Mucosa of gallbladder (tissue), 1 donor: ENCODE data around the gene AOC2. TPM values are rescaled to one million over a fixed set of nuclear protein-coding genes. Genes with fewer than 3 reads are reported as not detected.
"Not testable (repeated sequence)": the region's sequence is repeated elsewhere in the genome, so short reads cannot be mapped to it uniquely, and the experiment has no call there.

Experiments used
- DNase-seq: peaks from one replicate; pipeline ENCODE4 v3.0.0-alpha.2; 2020; ENCODE audit warnings: low spot score
- total RNA-seq: library from RNA; stranded (reverse); gene quantifications from one replicate; pipeline ENCODE4 v1.2.1, GENCODE V29; 2021
- donor health status: DM: no; HTN: no; CAD: no.

The AOC2 gene
- total RNA-seq, 1 donor from 2014 or later = 1.4 TPM

GRCh38 chr17:42832934-42833766 lies 11.2 kb upstream of the AOC2 start, which contains the start of gene PSME3:
Gene PSME3, plus strand, starts transcription at chr17:42833397. Its CDS starts 235 bp downstream, at chr17:42833632.
- peak; percentile 91 for DNase-seq

GRCh38 chr17:42833767-42834422 lies 10.5 kb upstream of the AOC2 start:
- DNase-seq = no peak

GRCh38 chr17:42835732-42836131 lies 8.6 kb upstream of the AOC2 start:
- DNase-seq = no peak

- DNase-seq = no peak
Observed at GRCh38 chr17:42841975-42842685, 2.2 kb upstream of the AOC2 start.

GRCh38 chr17:42843358-42843934 lies 934 bp upstream of the AOC2 start:
- peak; percentile 44 for DNase-seq

- no peak for DNase-seq
Observed at GRCh38 chr17:42844761-42845555, 578 bp downstream of the AOC2 start.

GRCh38 chr17:42845556-42845917 lies 1.2 kb downstream of the AOC2 start:
- DNase-seq = no peak

GRCh38 chr17:42845918-42846593 lies 1.7 kb downstream of the AOC2 start:
- DNase-seq = no peak

- no peak for DNase-seq
Observed at GRCh38 chr17:42846594-42847280, 2.4 kb downstream of the AOC2 start.

GRCh38 chr17:42848093-42848492 lies 3.7 kb downstream of the AOC2 start:
- DNase-seq = no peak

- no peak for DNase-seq
Observed at GRCh38 chr17:42849031-42849430, 4.7 kb downstream of the AOC2 start.

- no peak for DNase-seq
Observed at GRCh38 chr17:42849451-42850181, 5.2 kb downstream of the AOC2 start.

- DNase-seq = peak; percentile 26
Observed at GRCh38 chr17:42850954-42851353, 6.6 kb downstream of the AOC2 start, which contains the start of gene AOC3. Gene AOC3, plus strand, starts transcription at chr17:42851199. Its CDS starts 145 bp downstream, at chr17:42851344.

GRCh38 chr17:42851371-42852240 lies 7.2 kb downstream of the AOC2 start:
- not testable (repeated sequence) for DNase-seq

GRCh38 chr17:42852351-42852750 lies 8.0 kb downstream of the AOC2 start:
- DNase-seq = no peak

GRCh38 chr17:42853004-42853403 lies 8.6 kb downstream of the AOC2 start:
- peak; percentile 21 for DNase-seq

- no peak for DNase-seq
Observed at GRCh38 chr17:42853597-42853967, 9.2 kb downstream of the AOC2 start.
